Measurements from ENCODE around the gene GADD45B. TPM values are rescaled to one million over a fixed set of nuclear protein-coding genes. Genes with fewer than 3 reads are reported as not detected.
A peak's percentile ranks its signal among the peaks of the same experiment; 100 is the strongest.

GADD45B gene
- total RNA-seq, 1 experiment from 2014 or later = 56.2 TPM

- no TSS peak for BruUV-seq (replicated peaks)
- ChIA-PET POLR2A (interaction anchor here (0.6 kb wide), 1 partner anchor 53 kb away, joined by 4 read pairs; no protein-coding TSS in a partner anchor), CTCF (no interaction called here)
- H3K9me3 ChIP-seq (ENCODE audit: control insufficient read depth, insufficient read depth, low read depth, low read length) = no peaks in the 10 kb centered on the region
- H3K27me3 ChIP-seq (ENCODE audit: control insufficient read depth, insufficient read depth, low read length) = no peaks in the 10 kb centered on the region
- peak overlapping the region; percentile 65 for H3K27ac ChIP-seq (ENCODE audit: low read length)
- in situ Hi-C loops (cut with HindIII; ENCODE audit: low pct_unique_long_range_greater_than_20kb, low sequenced_read_pairs) = no loop called here
- H3K4me3 ChIP-seq (ENCODE audit: low read depth in 2 of 2, low read length in 2 of 2) = no peak overlapping the region
- peaks cover 24% of the 10 kb centered on the region for H3K4me1 ChIP-seq (ENCODE audit: control insufficient read depth, insufficient read depth, low read length)
- TF ChIP-seq TCF7L2 (IDR thresholded peaks at IDR 0.05; ENCODE audit: low read depth, low read length) (no peak), REST (IDR thresholded peaks at IDR 0.05; ENCODE audit: insufficient read depth in 1 of 2, low read depth in 2 of 2, low read length in 1 of 2) (no peak), POLR2AphosphoS5 (IDR thresholded peaks at IDR 0.05; ENCODE audit: low read depth, low read length) (no peak), SIN3A (IDR thresholded peaks at IDR 0.05; ENCODE audit: borderline replicate concordance, insufficient read depth, low read depth, low read length) (no peak)
- TF ChIP-seq, protein P1, sequence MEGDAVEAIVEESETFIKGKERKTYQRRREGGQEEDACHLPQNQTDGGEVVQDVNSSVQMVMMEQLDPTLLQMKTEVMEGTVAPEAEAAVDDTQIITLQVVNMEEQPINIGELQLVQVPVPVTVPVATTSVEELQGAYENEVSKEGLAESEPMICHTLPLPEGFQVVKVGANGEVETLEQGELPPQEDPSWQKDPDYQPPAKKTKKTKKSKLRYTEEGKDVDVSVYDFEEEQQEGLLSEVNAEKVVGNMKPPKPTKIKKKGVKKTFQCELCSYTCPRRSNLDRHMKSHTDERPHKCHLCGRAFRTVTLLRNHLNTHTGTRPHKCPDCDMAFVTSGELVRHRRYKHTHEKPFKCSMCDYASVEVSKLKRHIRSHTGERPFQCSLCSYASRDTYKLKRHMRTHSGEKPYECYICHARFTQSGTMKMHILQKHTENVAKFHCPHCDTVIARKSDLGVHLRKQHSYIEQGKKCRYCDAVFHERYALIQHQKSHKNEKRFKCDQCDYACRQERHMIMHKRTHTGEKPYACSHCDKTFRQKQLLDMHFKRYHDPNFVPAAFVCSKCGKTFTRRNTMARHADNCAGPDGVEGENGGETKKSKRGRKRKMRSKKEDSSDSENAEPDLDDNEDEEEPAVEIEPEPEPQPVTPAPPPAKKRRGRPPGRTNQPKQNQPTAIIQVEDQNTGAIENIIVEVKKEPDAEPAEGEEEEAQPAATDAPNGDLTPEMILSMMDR (IDR thresholded peaks at IDR 0.05) = no peak
- no peaks in the 10 kb centered on the region for H3K36me3 ChIP-seq (ENCODE audit: control insufficient read depth, insufficient read depth, low read length)
- DNase-seq (ENCODE audit: low read depth, low spot score) = no peak
- ATAC-seq = peak; percentile 75
- intact Hi-C loops (cut with micrococcal nuclease; ENCODE audit: unreplicated experiment) = no loop called here
Observed at GRCh38 chr19:2487842-2488241, 11.9 kb downstream of the GADD45B start.

GRCh38 chr19:2488405-2488941 lies 12.5 kb downstream of the GADD45B start:
- BruUV-seq (replicated peaks) = no TSS peak
- Histone ChIP-seq H3K36me3 (ENCODE audit: control insufficient read depth, insufficient read depth, low read length) (no peaks in the 10 kb centered on the region), H3K27ac (ENCODE audit: low read length) (peak overlapping the region; percentile 65), H3K4me3 (ENCODE audit: low read depth in 2 of 2, low read length in 2 of 2) (peak overlapping the region; percentile 13 to 33; a peak in 2 of 4 replicates), H3K27me3 (ENCODE audit: control insufficient read depth, insufficient read depth, low read length) (no peaks in the 10 kb centered on the region), H3K9me3 (ENCODE audit: control insufficient read depth, insufficient read depth, low read depth, low read length) (no peaks in the 10 kb centered on the region), H3K4me1 (ENCODE audit: control insufficient read depth, insufficient read depth, low read length) (peaks cover 26% of the 10 kb centered on the region)
- DNase-seq (ENCODE audit: low read depth, low spot score) (no peak), ATAC-seq (no peak)
- intact Hi-C loops (cut with micrococcal nuclease; ENCODE audit: unreplicated experiment) (no loop called here), in situ Hi-C loops (cut with HindIII; ENCODE audit: low pct_unique_long_range_greater_than_20kb, low sequenced_read_pairs) (no loop called here)
- CTCF ChIA-PET = no interaction called here
- TF ChIP-seq POLR2AphosphoS5 (IDR thresholded peaks at IDR 0.05; ENCODE audit: low read depth, low read length) (no peak), SIN3A (IDR thresholded peaks at IDR 0.05; ENCODE audit: borderline replicate concordance, insufficient read depth, low read depth, low read length) (no peak), REST (IDR thresholded peaks at IDR 0.05; ENCODE audit: insufficient read depth in 1 of 2, low read depth in 2 of 2, low read length in 1 of 2) (no peak), TCF7L2 (IDR thresholded peaks at IDR 0.05; ENCODE audit: low read depth, low read length) (no peak)
- TF ChIP-seq, protein P1 (IDR thresholded peaks at IDR 0.05) = no peak
- POLR2A ChIA-PET = no interaction called here

All from Panc1 (cell line).